Neutrophil (primary cell): Measurements from ENCODE around the gene PRKCH.

Experiments
- H3K27ac ChIP-seq: fragments of 200-600 bp; sonication (generic); 2 replicates; pipeline ENCODE4 v1.5.1; 2016; ENCODE audit warnings: mild to moderate bottlenecking, moderate library complexity
- H3K27me3 ChIP-seq: fragments of 200-600 bp; sonication (generic); 2 replicates; pipeline ENCODE4 v1.6.0; 2016; ENCODE audit warnings: mild to moderate bottlenecking
- H3K36me3 ChIP-seq: fragments of 200-600 bp; sonication (generic); 2 replicates; pipeline ENCODE4 v1.5.1; 2017
- H3K4me1 ChIP-seq, 2 experiments: fragments of 200-600 bp in 1 of 2; sonication (generic) in 1 of 2; 1 replicate in 1 of 2; 2 replicates in 1 of 2; pipeline versions ENCODE4 v1.5.1 to v1.6.1; 2013 to 2016; ENCODE audit warnings: low read depth in 1 of 2, low read length in 1 of 2, mild to moderate bottlenecking in 1 of 2, moderate library complexity in 1 of 2; ENCODE audit not compliant: control insufficient read depth in 1 of 2, insufficient read depth in 1 of 2
- H3K4me3 ChIP-seq, 2 experiments: fragments of 200-600 bp in 1 of 2; sonication (generic) in 1 of 2; 1 replicate in 1 of 2; 2 replicates in 1 of 2; pipeline ENCODE4 v1.5.1; 2013 to 2016; ENCODE audit warnings: low read depth in 1 of 2, low read length in 1 of 2, mild to moderate bottlenecking in 1 of 2, moderate library complexity in 1 of 2
- H3K9me3 ChIP-seq: fragments of 200-600 bp; sonication (generic); 2 replicates; pipeline ENCODE4 v1.5.1; 2016
- CTCF ChIP-seq: fragments of 200-600 bp; sonication (generic); IDR thresholded peaks from 2 replicates; pipeline ENCODE4 v1.5.1; 2016; ENCODE audit warnings: antibody characterized with exemption

The PRKCH gene

GRCh38 chr14:61296719-61297502, 24.5 kb upstream of the PRKCH start:
- H3K4me3 ChIP-seq, result no peak overlapping the region
- no peaks in the 10 kb centered on the region for H3K9me3 ChIP-seq
- no peaks in the 10 kb centered on the region for H3K27me3 ChIP-seq
- H3K27ac ChIP-seq, result no peak overlapping the region
- H3K36me3 ChIP-seq, result no peaks in the 10 kb centered on the region
- no peaks in the 10 kb centered on the region for H3K4me1 ChIP-seq
- no peak for TF ChIP-seq CTCF

GRCh38 chr14:61297581-61297980, 23.8 kb upstream of the PRKCH start:
- Histone ChIP-seq H3K9me3 (no peaks in the 10 kb centered on the region), H3K4me3 (no peak overlapping the region), H3K27ac (no peak overlapping the region), H3K4me1 (no peaks in the 10 kb centered on the region), H3K27me3 (no peaks in the 10 kb centered on the region), H3K36me3 (no peaks in the 10 kb centered on the region)
- TF ChIP-seq CTCF, result no peak

- H3K27me3 ChIP-seq, result no peaks in the 10 kb centered on the region
- no peak overlapping the region for H3K4me3 ChIP-seq
- no peaks in the 10 kb centered on the region for H3K4me1 ChIP-seq
- no peaks in the 10 kb centered on the region for H3K9me3 ChIP-seq
- no peak overlapping the region for H3K27ac ChIP-seq
- TF ChIP-seq CTCF, result no peak
- H3K36me3 ChIP-seq, result no peaks in the 10 kb centered on the region
These were observed 22.6 kb upstream of the PRKCH start for GRCh38 chr14:61298824-61299223.

GRCh38 chr14:61300209-61300608, 21.2 kb upstream of the PRKCH start:
- H3K27ac ChIP-seq, result no peak overlapping the region
- H3K4me1 ChIP-seq, result no peaks in the 10 kb centered on the region
- no peaks in the 10 kb centered on the region for H3K9me3 ChIP-seq
- H3K36me3 ChIP-seq, result no peaks in the 10 kb centered on the region
- no peak overlapping the region for H3K4me3 ChIP-seq
- no peak for TF ChIP-seq CTCF
- H3K27me3 ChIP-seq, result no peaks in the 10 kb centered on the region

GRCh38 chr14:61300754-61301153, 20.6 kb upstream of the PRKCH start:
- no peak for TF ChIP-seq CTCF
- Histone ChIP-seq H3K9me3 (no peaks in the 10 kb centered on the region), H3K4me3 (no peak overlapping the region), H3K27me3 (no peaks in the 10 kb centered on the region), H3K36me3 (no peaks in the 10 kb centered on the region), H3K4me1 (no peaks in the 10 kb centered on the region), H3K27ac (no peak overlapping the region)
